K562 (cell line): ENCODE data around the gene ELMO3. TPM values are rescaled to one million over a fixed set of nuclear protein-coding genes. Genes with fewer than 3 reads are reported as not detected.

Experiments
- ARID1B ChIP-seq: fragments of 450-650 bp; IDR thresholded peaks from 2 replicates; pipeline ENCODE4 v1.6.1; 2016; ENCODE audit warnings: antibody characterized with exemption, mild to moderate bottlenecking, inconsistent platforms
- CCNT2 ChIP-seq: IDR thresholded peaks from 2 replicates; pipeline ENCODE4 v1.6.1; 2011; ENCODE audit warnings: borderline replicate concordance, low read depth, mild to moderate bottlenecking, moderate library complexity, mixed read lengths, low read length; ENCODE audit not compliant: insufficient read length; ENCODE audit errors: extremely low read depth
- DNMT1 ChIP-seq: fragments of 450-650 bp; IDR thresholded peaks from 2 replicates; pipeline ENCODE4 v1.6.1; 2016; ENCODE audit warnings: antibody characterized with exemption, mild to moderate bottlenecking
- FOSL1 ChIP-seq: fragments of 200-800 bp; sonication (Bioruptor generic); conservative IDR thresholded peaks from 2 replicates; pipeline ENCODE4 v1.6.1; 2016; ENCODE audit warnings: missing genetic modification characterization, missing compliant biosample characterization
- GTF2F1 ChIP-seq: IDR thresholded peaks from 2 replicates; pipeline ENCODE4 v1.6.1; 2011; ENCODE audit warnings: low read depth, low read length, improper control_type of control experiment
- POLR2G ChIP-seq: fragments of 200-400 bp; formaldehyde crosslinking; IDR thresholded peaks from 2 replicates; pipeline ENCODE4 v1.6.1; 2017; ENCODE audit warnings: low read depth, mild to moderate bottlenecking, antibody characterized with exemption, low read length, moderate library complexity
- RBFOX2 ChIP-seq: fragments of 200-400 bp; formaldehyde crosslinking; IDR thresholded peaks from 2 replicates; pipeline ENCODE4 v1.6.1; 2017; ENCODE audit warnings: low read depth, mild to moderate bottlenecking, low read length, moderate library complexity
- RCOR1 ChIP-seq, 2 experiments: IDR thresholded peaks; 2 replicates each; pipeline ENCODE4 v1.6.1; 2012; ENCODE audit warnings: low read depth in 2 of 2, low read length in 2 of 2, borderline replicate concordance in 1 of 2, improper control_type of control experiment in 1 of 2
- ZC3H8 ChIP-seq: fragments of 450-650 bp; IDR thresholded peaks from 2 replicates; pipeline ENCODE4 v1.6.1; 2017
- ZEB2 ChIP-seq: fragments of 450-650 bp; IDR thresholded peaks from 2 replicates; pipeline ENCODE4 v1.6.1; 2016
- ZKSCAN8 ChIP-seq: fragments of 200-800 bp; sonication (Bioruptor generic); IDR thresholded peaks from 2 replicates; pipeline ENCODE4 v1.6.1; 2016; ENCODE audit warnings: missing genetic modification characterization, missing compliant biosample characterization
- ZNF282 ChIP-seq: sonication (generic); formaldehyde crosslinking; IDR thresholded peaks from 2 replicates; pipeline ENCODE4 v1.8.1; 2023; ENCODE audit warnings: missing genetic modification reagents
- ZNF507 ChIP-seq: conservative IDR thresholded peaks from 2 replicates; pipeline ENCODE4 v1.6.1; 2017; ENCODE audit warnings: missing genetic modification characterization, missing compliant biosample characterization
- ZNF609 ChIP-seq: sonication (generic); formaldehyde crosslinking; IDR thresholded peaks from 2 replicates; pipeline ENCODE4 v1.8.1; 2023; ENCODE audit warnings: missing genetic modification reagents, mild to moderate bottlenecking, borderline replicate concordance
- ZNF644 ChIP-seq: fragments of 200-800 bp; sonication (Bioruptor generic); IDR thresholded peaks from 2 replicates; pipeline ENCODE4 v1.6.1; 2016; ENCODE audit warnings: low read depth, missing genetic modification characterization, missing compliant biosample characterization
- polyA plus RNA-seq, 8 experiments: library from polyadenylated mRNA; depleted of rRNA in 4 of 8; stranded (reverse) in 5 of 8; unstranded in 3 of 8; fragments of >200 nt; fragmentation: Nextera tagmentation in 2 of 8; fragmentation: Illumina TruSeq in 1 of 8; extraction: Ambion mirVana in 2 of 8; extraction: Trizol in 1 of 8; gene quantifications; 2 replicates each; pipeline versions ENCODE4 v1.2.1 to v1.2.3, GENCODE V29; 2011 to 2014; ENCODE audit warnings: inconsistent platforms in 1 of 8, missing spikeins in 1 of 8
- total RNA-seq, 7 experiments: library from RNA; depleted of rRNA in 6 of 7; stranded (reverse); fragments of >200 nt in 6 of 7; fragmentation: Illumina TruSeq in 2 of 7; extraction: Trizol in 2 of 7; gene quantifications; 2 replicates each; pipeline versions ENCODE4 v1.2.1 to v1.2.3, GENCODE V29; 2011 to 2021; ENCODE audit warnings: low replicate concordance in 1 of 7
- TF ChIP-seq, protein P1 (sequence below): fragments of 450-650 bp; conservative IDR thresholded peaks from 2 replicates; pipeline ENCODE4 v1.6.1; 2016; ENCODE audit warnings: missing genetic modification characterization, low read depth, mild to moderate bottlenecking, missing compliant biosample characterization, moderate library complexity
- TF ChIP-seq, protein P2 (sequence below): fragments of 250-450 bp; sonication (Bioruptor Pico); IDR thresholded peaks from 2 replicates; pipeline ENCODE4 v1.4.0; 2020

The ELMO3 gene
- total and polyA plus RNA-seq, 9 of the 15 experiments (the other 6 are each of a cell fraction or from before 2014, with no cell fraction given): 0.04 to 5.1 (median 1.5) TPM

- no peak for TF ChIP-seq ZNF609 (CRISPR knock-in tag)
- no peak for TF ChIP-seq ZC3H8
- no peak for TF ChIP-seq ZNF282
- TF ChIP-seq, protein P1, sequence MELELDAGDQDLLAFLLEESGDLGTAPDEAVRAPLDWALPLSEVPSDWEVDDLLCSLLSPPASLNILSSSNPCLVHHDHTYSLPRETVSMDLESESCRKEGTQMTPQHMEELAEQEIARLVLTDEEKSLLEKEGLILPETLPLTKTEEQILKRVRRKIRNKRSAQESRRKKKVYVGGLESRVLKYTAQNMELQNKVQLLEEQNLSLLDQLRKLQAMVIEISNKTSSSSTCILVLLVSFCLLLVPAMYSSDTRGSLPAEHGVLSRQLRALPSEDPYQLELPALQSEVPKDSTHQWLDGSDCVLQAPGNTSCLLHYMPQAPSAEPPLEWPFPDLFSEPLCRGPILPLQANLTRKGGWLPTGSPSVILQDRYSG (tag): no peak
- TF ChIP-seq ARID1B: no peak
- TF ChIP-seq, protein P2, sequence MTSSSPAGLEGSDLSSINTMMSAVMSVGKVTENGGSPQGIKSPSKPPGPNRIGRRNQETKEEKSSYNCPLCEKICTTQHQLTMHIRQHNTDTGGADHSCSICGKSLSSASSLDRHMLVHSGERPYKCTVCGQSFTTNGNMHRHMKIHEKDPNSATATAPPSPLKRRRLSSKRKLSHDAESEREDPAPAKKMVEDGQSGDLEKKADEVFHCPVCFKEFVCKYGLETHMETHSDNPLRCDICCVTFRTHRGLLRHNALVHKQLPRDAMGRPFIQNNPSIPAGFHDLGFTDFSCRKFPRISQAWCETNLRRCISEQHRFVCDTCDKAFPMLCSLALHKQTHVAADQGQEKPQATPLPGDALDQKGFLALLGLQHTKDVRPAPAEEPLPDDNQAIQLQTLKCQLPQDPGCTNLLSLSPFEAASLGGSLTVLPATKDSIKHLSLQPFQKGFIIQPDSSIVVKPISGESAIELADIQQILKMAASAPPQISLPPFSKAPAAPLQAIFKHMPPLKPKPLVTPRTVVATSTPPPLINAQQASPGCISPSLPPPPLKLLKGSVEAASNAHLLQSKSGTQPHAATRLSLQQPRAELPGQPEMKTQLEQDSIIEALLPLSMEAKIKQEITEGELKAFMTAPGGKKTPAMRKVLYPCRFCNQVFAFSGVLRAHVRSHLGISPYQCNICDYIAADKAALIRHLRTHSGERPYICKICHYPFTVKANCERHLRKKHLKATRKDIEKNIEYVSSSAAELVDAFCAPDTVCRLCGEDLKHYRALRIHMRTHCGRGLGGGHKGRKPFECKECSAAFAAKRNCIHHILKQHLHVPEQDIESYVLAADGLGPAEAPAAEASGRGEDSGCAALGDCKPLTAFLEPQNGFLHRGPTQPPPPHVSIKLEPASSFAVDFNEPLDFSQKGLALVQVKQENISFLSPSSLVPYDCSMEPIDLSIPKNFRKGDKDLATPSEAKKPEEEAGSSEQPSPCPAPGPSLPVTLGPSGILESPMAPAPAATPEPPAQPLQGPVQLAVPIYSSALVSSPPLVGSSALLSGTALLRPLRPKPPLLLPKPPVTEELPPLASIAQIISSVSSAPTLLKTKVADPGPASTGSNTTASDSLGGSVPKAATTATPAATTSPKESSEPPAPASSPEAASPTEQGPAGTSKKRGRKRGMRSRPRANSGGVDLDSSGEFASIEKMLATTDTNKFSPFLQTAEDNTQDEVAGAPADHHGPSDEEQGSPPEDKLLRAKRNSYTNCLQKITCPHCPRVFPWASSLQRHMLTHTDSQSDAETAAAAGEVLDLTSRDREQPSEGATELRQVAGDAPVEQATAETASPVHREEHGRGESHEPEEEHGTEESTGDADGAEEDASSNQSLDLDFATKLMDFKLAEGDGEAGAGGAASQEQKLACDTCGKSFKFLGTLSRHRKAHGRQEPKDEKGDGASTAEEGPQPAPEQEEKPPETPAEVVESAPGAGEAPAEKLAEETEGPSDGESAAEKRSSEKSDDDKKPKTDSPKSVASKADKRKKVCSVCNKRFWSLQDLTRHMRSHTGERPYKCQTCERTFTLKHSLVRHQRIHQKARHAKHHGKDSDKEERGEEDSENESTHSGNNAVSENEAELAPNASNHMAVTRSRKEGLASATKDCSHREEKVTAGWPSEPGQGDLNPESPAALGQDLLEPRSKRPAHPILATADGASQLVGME: no peak
- TF ChIP-seq POLR2G: peak; percentile 39; the same call in 1 of the 2 replicates
- no peak for TF ChIP-seq ZEB2
- TF ChIP-seq DNMT1: no peak
- TF ChIP-seq RBFOX2: 0 out of 2 replicates have a peak, but pooled peaks have one; percentile 26
- no peak for TF ChIP-seq ZNF507 (tag)
- no peak for TF ChIP-seq ZNF644 (tag)
- TF ChIP-seq FOSL1 (tag): no peak
- no peak for TF ChIP-seq CCNT2
- no peak for TF ChIP-seq GTF2F1
- TF ChIP-seq ZKSCAN8 (CRISPR knock-in tag): no peak
- TF ChIP-seq RCOR1 (IDR thresholded peaks at IDR 0.05; ENCODE audit: borderline replicate concordance in 1 of 2, low read depth in 2 of 2, low read length in 2 of 2): no peak
These were observed 29.3 kb downstream of the ELMO3 start (continued) for GRCh38 chr16:67228034-67228785.
